BLaER1 (cell line): ENCODE data around the gene STX2.
"Not testable (repeated sequence)": the region's sequence is repeated elsewhere in the genome, so short reads cannot be mapped to it uniquely, and the experiment has no call there.

Source experiments
- H3K27ac ChIP-seq: shearing (Covaris generic); formaldehyde crosslinking; 2 replicates; pipeline ENCODE4 v1.8.1; 2022
- H3K27me3 ChIP-seq: shearing (Covaris generic); formaldehyde crosslinking; 2 replicates; pipeline ENCODE4 v1.8.1; 2022
- H3K36me3 ChIP-seq: shearing (Covaris generic); formaldehyde crosslinking; 2 replicates; pipeline ENCODE4 v1.8.1; 2022
- H3K4me1 ChIP-seq: shearing (Covaris generic); formaldehyde crosslinking; 2 replicates; pipeline ENCODE4 v1.8.1; 2022
- H3K4me2 ChIP-seq: shearing (Covaris generic); formaldehyde crosslinking; 2 replicates; pipeline ENCODE4 v1.8.1; 2022
- H3K4me3 ChIP-seq: shearing (Covaris generic); formaldehyde crosslinking; 2 replicates; pipeline ENCODE4 v1.8.1; 2022
- H3K9ac ChIP-seq: shearing (Covaris generic); formaldehyde crosslinking; 2 replicates; pipeline ENCODE4 v1.8.1; 2022
- H3K9me3 ChIP-seq: shearing (Covaris generic); formaldehyde crosslinking; 2 replicates; pipeline ENCODE4 v1.8.1; 2022
- H4K20me1 ChIP-seq: shearing (Covaris generic); formaldehyde crosslinking; 2 replicates; pipeline ENCODE4 v1.8.1; 2022
- Cebpa-rat ChIP-seq: shearing (Covaris generic); IDR thresholded peaks from 2 replicates; pipeline ENCODE4 v1.8.1; 2022

STX2 gene

GRCh38 chr12:130791629-130792028, 47.4 kb downstream of the STX2 start:
- no peak overlapping the region for H3K9ac ChIP-seq
- peaks cover 63% of the 10 kb centered on the region for H3K36me3 ChIP-seq
- peaks cover 2% of the 10 kb centered on the region for H3K4me1 ChIP-seq
- no peak overlapping the region for H3K4me2 ChIP-seq
- H3K27ac ChIP-seq = no peak overlapping the region
- no peaks in the 10 kb centered on the region; the same call in 1 of the 2 replicates for H3K9me3 ChIP-seq
- H3K4me3 ChIP-seq = no peak overlapping the region
- no peaks in the 10 kb centered on the region for H4K20me1 ChIP-seq
- no peaks in the 10 kb centered on the region for H3K27me3 ChIP-seq
- TF ChIP-seq Cebpa-rat = no peak

GRCh38 chr12:130788515-130788914, 50.5 kb downstream of the STX2 start:
- no peaks in the 10 kb centered on the region for H3K4me1 ChIP-seq
- no peak overlapping the region for H3K9ac ChIP-seq
- no peaks in the 10 kb centered on the region for H3K27me3 ChIP-seq
- H3K4me2 ChIP-seq = no peak overlapping the region
- peaks cover 50% of the 10 kb centered on the region for H3K36me3 ChIP-seq
- no peak overlapping the region for H3K4me3 ChIP-seq
- H3K9me3 ChIP-seq = peaks cover 21% of the 10 kb centered on the region
- no peak overlapping the region for H3K27ac ChIP-seq
- TF ChIP-seq Cebpa-rat = no peak
- no peaks in the 10 kb centered on the region for H4K20me1 ChIP-seq

DNA sequence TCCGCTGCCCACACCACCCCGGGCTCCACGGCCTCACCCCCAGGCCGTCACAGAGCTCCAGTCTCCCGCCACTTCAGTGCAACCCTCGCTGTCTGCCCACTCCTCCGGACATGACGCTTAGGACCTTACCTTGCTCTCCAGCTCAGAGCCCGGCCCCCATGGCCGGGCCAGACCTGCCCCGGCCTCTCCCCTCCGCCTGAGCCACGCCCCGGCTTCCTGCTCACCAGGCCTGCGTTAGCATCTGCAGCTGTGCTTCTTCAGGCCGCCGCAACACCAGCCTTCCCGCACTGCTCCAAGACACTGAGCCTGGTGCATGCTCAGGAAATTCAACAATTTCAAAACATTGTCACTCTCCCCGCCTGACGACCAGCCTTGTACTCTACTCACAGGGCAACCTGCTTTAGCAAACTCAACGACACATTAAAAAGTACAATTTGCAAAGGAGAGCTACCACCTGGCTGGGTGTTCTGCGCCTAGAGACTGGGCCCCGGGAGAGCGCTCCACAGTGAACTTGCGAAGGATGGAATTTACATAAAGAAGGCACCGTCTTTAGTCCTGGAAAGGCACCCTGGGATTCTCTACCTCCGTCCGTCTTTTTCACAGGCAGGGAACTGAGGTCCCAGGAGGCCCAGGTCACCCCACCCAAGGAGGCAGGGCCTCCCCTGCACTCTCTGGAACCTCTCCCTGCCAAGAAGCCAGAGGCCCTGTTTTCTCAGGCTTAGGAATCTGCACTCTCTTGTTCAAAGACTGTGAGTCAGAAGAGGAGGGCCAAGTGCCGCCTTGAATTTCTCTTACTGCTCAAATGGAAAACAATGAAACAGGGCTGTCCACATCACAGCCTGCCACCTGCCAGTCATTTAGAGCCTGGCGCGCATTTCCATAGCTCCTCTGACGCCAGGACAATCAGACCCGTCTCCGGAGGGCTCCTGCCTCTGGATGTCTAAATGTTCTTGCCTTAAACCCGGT, 51.3 kb downstream of the STX2 start:
- H3K27ac ChIP-seq = no peak overlapping the region
- TF ChIP-seq Cebpa-rat = no peak
- H3K9ac ChIP-seq = no peak overlapping the region
- H4K20me1 ChIP-seq = no peaks in the 10 kb centered on the region
- no peaks in the 10 kb centered on the region for H3K4me1 ChIP-seq
- H3K36me3 ChIP-seq = peaks cover 46% of the 10 kb centered on the region
- H3K4me2 ChIP-seq = no peak overlapping the region
- no peak overlapping the region for H3K4me3 ChIP-seq
- peaks cover 21% of the 10 kb centered on the region for H3K9me3 ChIP-seq
- H3K27me3 ChIP-seq = no peaks in the 10 kb centered on the region

GRCh38 chr12:130787041-130787440, 52.0 kb downstream of the STX2 start:
- Histone ChIP-seq H3K27me3 (no peaks in the 10 kb centered on the region), H3K4me3 (no peak overlapping the region), H4K20me1 (no peaks in the 10 kb centered on the region), H3K27ac (no peak overlapping the region), H3K36me3 (peaks cover 39% of the 10 kb centered on the region), H3K9me3 (peaks cover 21% of the 10 kb centered on the region), H3K4me2 (no peak overlapping the region), H3K4me1 (no peaks in the 10 kb centered on the region), H3K9ac (no peak overlapping the region)
- no peak for TF ChIP-seq Cebpa-rat

DNA sequence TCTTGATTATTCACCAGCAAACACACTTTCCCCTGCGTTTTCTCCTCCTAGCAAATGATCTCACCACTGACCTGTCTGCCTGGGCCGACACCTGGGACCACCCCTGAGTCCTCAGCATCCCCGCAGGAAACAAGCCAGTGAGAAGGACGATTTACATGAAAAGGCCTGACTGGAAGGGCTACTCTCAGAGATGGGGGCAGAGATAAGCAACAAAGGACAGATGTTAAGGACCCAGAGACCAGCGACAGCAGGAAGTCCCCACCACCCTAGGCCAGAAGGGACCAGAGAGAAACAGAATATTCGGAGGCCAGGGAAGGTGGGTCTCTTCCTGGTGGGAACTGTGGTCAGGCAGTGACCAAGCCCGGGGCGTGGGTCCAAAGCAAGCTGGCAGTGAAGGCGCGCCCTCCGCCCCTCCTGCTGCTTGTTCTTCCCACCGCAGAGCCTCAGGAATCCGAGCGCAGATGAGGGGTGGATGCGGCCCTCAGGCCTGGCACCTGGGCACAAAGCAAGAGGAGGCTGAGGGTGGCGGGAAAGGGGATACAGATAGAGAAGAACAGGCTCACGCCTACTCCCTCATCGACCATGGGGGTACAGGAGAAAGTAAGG, 55.8 kb downstream of the STX2 start:
- H3K9me3 ChIP-seq = peaks cover 21% of the 10 kb centered on the region
- H3K9ac ChIP-seq = no peak overlapping the region
- peaks cover 25% of the 10 kb centered on the region for H3K36me3 ChIP-seq
- no peak overlapping the region for H3K27ac ChIP-seq
- TF ChIP-seq Cebpa-rat = no peak
- no peaks in the 10 kb centered on the region for H3K4me1 ChIP-seq
- no peak overlapping the region for H3K4me2 ChIP-seq
- H4K20me1 ChIP-seq = no peaks in the 10 kb centered on the region
- no peaks in the 10 kb centered on the region for H3K27me3 ChIP-seq
- no peak overlapping the region for H3K4me3 ChIP-seq

DNA sequence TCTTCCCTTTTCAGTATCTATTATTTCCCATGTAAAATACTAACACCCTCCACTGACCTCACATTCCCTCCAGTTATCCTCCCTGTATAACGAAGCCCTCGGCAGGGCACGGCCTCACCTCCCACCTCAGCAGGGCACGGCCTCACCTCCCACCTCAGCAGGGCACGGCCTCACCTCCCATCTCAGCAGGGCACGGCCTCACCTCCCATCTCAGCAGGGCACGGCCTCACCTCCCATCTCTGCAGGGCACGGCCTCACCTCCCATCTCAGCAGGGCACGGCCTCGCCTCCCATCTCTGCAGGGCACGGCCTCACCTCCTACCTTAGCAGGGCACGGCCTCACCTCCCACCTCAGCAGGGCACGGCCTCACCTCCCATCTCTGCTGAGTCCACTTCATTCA, 56.8 kb downstream of the STX2 start:
- peaks cover 23% of the 10 kb centered on the region for H3K36me3 ChIP-seq

DNA sequence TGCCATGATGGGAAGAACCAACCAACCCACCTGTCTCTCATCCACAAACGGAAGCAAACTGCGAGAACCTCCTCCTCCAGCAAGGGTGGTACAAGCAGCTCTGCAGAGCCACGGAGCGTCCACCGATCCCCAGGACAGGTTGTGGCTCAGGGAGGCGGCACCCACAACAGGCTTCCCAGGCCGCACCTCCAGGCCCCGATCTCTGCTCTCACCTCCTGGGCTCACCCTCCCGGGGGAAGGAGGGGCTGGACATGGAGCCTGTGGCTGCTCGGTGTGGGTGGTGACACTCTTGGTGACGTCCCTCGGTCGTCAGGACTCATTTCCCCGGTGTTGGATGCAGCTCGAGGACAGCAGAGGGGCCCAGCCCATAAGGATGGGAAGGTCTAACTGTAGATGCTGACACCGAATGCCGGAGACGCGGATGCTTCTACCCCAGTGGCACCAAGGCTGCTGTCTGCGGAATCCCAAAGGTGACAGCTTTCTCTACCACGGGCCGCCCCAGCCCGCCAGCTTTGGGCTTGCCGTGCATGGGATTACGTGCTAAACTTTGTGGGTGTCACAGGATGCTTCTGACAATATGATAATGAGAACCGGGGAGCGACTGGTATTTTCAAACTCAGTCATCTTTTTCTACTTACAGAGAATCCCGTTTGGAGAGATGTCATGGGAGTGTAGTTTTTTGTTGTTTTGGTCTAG, 58.0 kb downstream of the STX2 start:
- no peak overlapping the region for H3K27ac ChIP-seq
- H3K9me3 ChIP-seq = peaks cover 23% of the 10 kb centered on the region
- H3K4me2 ChIP-seq = no peak overlapping the region
- H3K27me3 ChIP-seq = peaks cover 17% of the 10 kb centered on the region
- H3K36me3 ChIP-seq = peaks cover 19% of the 10 kb centered on the region
- no peak for TF ChIP-seq Cebpa-rat
- H4K20me1 ChIP-seq = no peaks in the 10 kb centered on the region
- H3K4me3 ChIP-seq = no peak overlapping the region
- no peaks in the 10 kb centered on the region; the same call in 1 of the 2 replicates for H3K4me1 ChIP-seq
- no peak overlapping the region for H3K9ac ChIP-seq

More for the DNA sequence above, 56.8 kb downstream of the STX2 start:
- H3K27ac ChIP-seq, H3K9ac ChIP-seq, H3K4me1 ChIP-seq, H3K4me2 ChIP-seq, H4K20me1 ChIP-seq, H3K4me3 ChIP-seq, H3K27me3 ChIP-seq: not testable (repeated sequence)
- H3K9me3 ChIP-seq = peaks cover 21% of the 10 kb centered on the region

GRCh38 chr12:130780325-130780724, 58.7 kb downstream of the STX2 start:
- Histone ChIP-seq H3K4me2 (no peak overlapping the region), H3K9me3 (peaks cover 16% of the 10 kb centered on the region), H3K4me3 (no peak overlapping the region), H3K27me3 (peaks cover 24% of the 10 kb centered on the region), H3K36me3 (peaks cover 16% of the 10 kb centered on the region), H3K9ac (no peak overlapping the region), H4K20me1 (no peaks in the 10 kb centered on the region), H3K27ac (no peak overlapping the region), H3K4me1 (no peaks in the 10 kb centered on the region; the same call in 1 of the 2 replicates)
- no peak for TF ChIP-seq Cebpa-rat

DNA sequence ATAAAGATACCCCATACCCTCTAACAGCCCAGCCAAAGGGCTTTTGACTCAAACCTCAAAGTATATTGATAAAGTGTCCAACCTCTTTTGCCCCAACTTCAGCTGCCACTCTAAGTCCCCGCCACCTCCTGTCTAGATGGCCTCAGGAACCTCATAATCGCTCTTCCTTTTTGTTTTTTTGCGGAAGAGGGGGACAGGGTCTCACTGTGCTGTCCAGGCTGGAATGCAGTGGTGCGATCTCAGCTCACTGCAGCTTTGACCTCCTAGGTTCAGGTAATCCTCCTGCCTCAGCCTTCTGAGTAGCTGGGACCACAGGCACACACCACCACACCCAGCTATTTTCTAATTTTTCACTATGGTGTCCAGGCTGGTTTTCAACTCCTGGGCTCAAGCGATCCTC, 60.3 kb downstream of the STX2 start:
- H3K4me3 ChIP-seq = no peak overlapping the region
- H3K36me3 ChIP-seq = peaks cover 6% of the 10 kb centered on the region; the same call in 1 of the 2 replicates
- H3K27ac ChIP-seq = no peak overlapping the region
- no peaks in the 10 kb centered on the region for H4K20me1 ChIP-seq
- TF ChIP-seq Cebpa-rat = no peak
- peaks cover 3% of the 10 kb centered on the region; the same call in 1 of the 2 replicates for H3K9me3 ChIP-seq
- H3K4me2 ChIP-seq = no peak overlapping the region
- no peak overlapping the region for H3K9ac ChIP-seq
- peaks cover 24% of the 10 kb centered on the region for H3K27me3 ChIP-seq
- no peaks in the 10 kb centered on the region; the same call in 1 of the 2 replicates for H3K4me1 ChIP-seq
